OCI-LY1 (cell line): ENCODE measurements around the gene TMEM255A.

Experiments
- H2AFZ ChIP-seq: fragments of 200-600 bp; sonication (generic), shearing (Covaris generic); 2 replicates; pipeline ENCODE4 v1.6.0; 2014; ENCODE audit warnings: antibody characterized with exemption, mild to moderate bottlenecking, low read length
- H3F3A ChIP-seq: fragments of 200-600 bp; sonication (generic), shearing (Covaris generic); 2 replicates; pipeline ENCODE4 v1.6.0; 2014; ENCODE audit warnings: mild to moderate bottlenecking, antibody characterized with exemption, low read length, moderate library complexity; ENCODE audit not compliant: insufficient read depth
- H3K27ac ChIP-seq: fragments of 200-600 bp; sonication (generic); 2 replicates; pipeline ENCODE4 v1.5.1; 2014; ENCODE audit warnings: low read length, mixed run types, mild to moderate bottlenecking, low read depth; ENCODE audit not compliant: poor library complexity, severe bottlenecking
- H3K27me3 ChIP-seq: fragments of 200-600 bp; sonication (generic); 2 replicates; pipeline ENCODE4 v1.6.0; 2014; ENCODE audit warnings: antibody characterized with exemption, mild to moderate bottlenecking, low read length, moderate library complexity; ENCODE audit not compliant: insufficient read depth
- H3K36me3 ChIP-seq: fragments of 200-600 bp; sonication (generic); 2 replicates; pipeline ENCODE4 v1.6.1; 2014; ENCODE audit warnings: mild to moderate bottlenecking, antibody characterized with exemption, low read length, moderate library complexity, mixed read lengths; ENCODE audit not compliant: insufficient read depth
- H3K4me1 ChIP-seq: fragments of 200-600 bp; sonication (generic); 2 replicates; pipeline ENCODE4 v1.5.1; 2014; ENCODE audit warnings: mild to moderate bottlenecking, low read length, moderate library complexity; ENCODE audit not compliant: insufficient read depth, severe bottlenecking
- H3K4me2 ChIP-seq: fragments of 200-600 bp; sonication (generic), shearing (Covaris generic); 2 replicates; pipeline ENCODE4 v1.6.1; 2014; ENCODE audit warnings: low read length
- H3K4me3 ChIP-seq: fragments of 200-600 bp; sonication (generic); 2 replicates; pipeline ENCODE4 v1.5.1; 2014; ENCODE audit warnings: low read length, low read depth, mild to moderate bottlenecking, mixed read lengths; ENCODE audit not compliant: poor library complexity, severe bottlenecking
- H3K79me2 ChIP-seq: fragments of 200-600 bp; shearing (Covaris generic); 2 replicates; pipeline ENCODE4 v1.6.1; 2016; ENCODE audit warnings: mixed run types, low read length, mixed read lengths; ENCODE audit not compliant: insufficient read depth
- H3K9ac ChIP-seq: fragments of 200-600 bp; sonication (generic), shearing (Covaris generic); 2 replicates; pipeline ENCODE4 v1.6.1; 2014; ENCODE audit warnings: mild to moderate bottlenecking, low read length, mixed read lengths
- H3K9me2 ChIP-seq: fragments of 200-600 bp; sonication (generic), shearing (Covaris generic); 2 replicates; pipeline ENCODE4 v1.6.1; 2014; ENCODE audit warnings: low read depth, mild to moderate bottlenecking, low read length, mixed read lengths
- H3K9me3 ChIP-seq: fragments of 200-600 bp; shearing (Covaris generic); 2 replicates; pipeline ENCODE4 v1.6.1; 2014; ENCODE audit warnings: low read length, mixed read lengths
- H4K20me1 ChIP-seq: fragments of 200-600 bp; sonication (generic), shearing (Covaris generic); 2 replicates; pipeline ENCODE4 v1.6.0; 2016; ENCODE audit warnings: mild to moderate bottlenecking, low read length; ENCODE audit not compliant: insufficient read depth
- EZH2 ChIP-seq: fragments of 200-600 bp; sonication (generic), shearing (Covaris generic); IDR thresholded peaks from 2 replicates; pipeline ENCODE4 v1.8.0; 2017; ENCODE audit warnings: borderline replicate concordance, mixed run types, mild to moderate bottlenecking, antibody characterized with exemption, low read length, moderate library complexity, mixed read lengths
- TF ChIP-seq, protein P1 (sequence below): fragments of 200-600 bp; sonication (generic), shearing (Covaris generic); IDR thresholded peaks from 2 replicates; pipeline ENCODE4 v1.5.1; 2017; ENCODE audit warnings: mild to moderate bottlenecking, antibody characterized with exemption, low read length, moderate library complexity, mixed read lengths

The TMEM255A gene

GRCh38 chrX:120250522-120251271, 60.6 kb downstream of the TMEM255A start, which contains the start of gene ZBTB33:
TSS of gene ZBTB33 (plus strand) at chrX:120250812. CDS start at chrX:120253416, 2,604 bp downstream.
- TF ChIP-seq, protein P1, sequence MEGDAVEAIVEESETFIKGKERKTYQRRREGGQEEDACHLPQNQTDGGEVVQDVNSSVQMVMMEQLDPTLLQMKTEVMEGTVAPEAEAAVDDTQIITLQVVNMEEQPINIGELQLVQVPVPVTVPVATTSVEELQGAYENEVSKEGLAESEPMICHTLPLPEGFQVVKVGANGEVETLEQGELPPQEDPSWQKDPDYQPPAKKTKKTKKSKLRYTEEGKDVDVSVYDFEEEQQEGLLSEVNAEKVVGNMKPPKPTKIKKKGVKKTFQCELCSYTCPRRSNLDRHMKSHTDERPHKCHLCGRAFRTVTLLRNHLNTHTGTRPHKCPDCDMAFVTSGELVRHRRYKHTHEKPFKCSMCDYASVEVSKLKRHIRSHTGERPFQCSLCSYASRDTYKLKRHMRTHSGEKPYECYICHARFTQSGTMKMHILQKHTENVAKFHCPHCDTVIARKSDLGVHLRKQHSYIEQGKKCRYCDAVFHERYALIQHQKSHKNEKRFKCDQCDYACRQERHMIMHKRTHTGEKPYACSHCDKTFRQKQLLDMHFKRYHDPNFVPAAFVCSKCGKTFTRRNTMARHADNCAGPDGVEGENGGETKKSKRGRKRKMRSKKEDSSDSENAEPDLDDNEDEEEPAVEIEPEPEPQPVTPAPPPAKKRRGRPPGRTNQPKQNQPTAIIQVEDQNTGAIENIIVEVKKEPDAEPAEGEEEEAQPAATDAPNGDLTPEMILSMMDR, result peak; percentile 55
- no peak for TF ChIP-seq EZH2
- Histone ChIP-seq H4K20me1 (no peaks in the 10 kb centered on the region), H3K4me1 (peaks cover 10% of the 10 kb centered on the region), H3K9me3 (no peaks in the 10 kb centered on the region), H3K36me3 (peaks cover 31% of the 10 kb centered on the region), H3K79me2 (peaks cover 21% of the 10 kb centered on the region), H3F3A (no peaks in the 10 kb centered on the region), H3K27me3 (no peaks in the 10 kb centered on the region), H3K4me3 (peak within 1 kb of the TSS; percentile 95), H3K4me2 (peak within 1 kb of the TSS; percentile 93), H2AFZ (peak within 1 kb of the TSS; percentile 63; the same call in 1 of the 2 replicates), H3K27ac (peak within 1 kb of the TSS; percentile 76), H3K9ac (peak within 1 kb of the TSS; percentile 93), H3K9me2 (no peaks in the 10 kb centered on the region)

GRCh38 chrX:120244735-120245498, 66.3 kb downstream of the TMEM255A start:
- Histone ChIP-seq H3K9me2 (no peaks in the 10 kb centered on the region), H3K9ac (peak overlapping the region; percentile 78)

DNA sequence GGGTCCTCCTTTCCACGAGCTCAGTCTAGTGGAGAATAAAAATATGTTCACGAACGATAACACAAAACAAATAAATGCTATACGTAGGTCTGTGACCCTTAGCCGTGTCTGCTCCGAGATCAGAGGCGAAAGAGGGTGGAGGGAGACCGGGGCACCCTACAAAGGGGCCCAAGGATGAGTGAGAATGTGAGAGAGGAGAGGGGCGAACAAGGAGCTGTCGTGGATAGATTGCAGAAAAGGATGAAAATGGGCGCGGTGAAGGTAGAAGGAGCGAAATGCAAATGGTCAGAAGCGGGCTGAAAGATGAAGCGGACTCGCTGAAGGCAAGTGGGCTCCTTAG, 66.9 kb downstream of the TMEM255A start:
- H3K27me3 ChIP-seq, result no peaks in the 10 kb centered on the region
- peak overlapping the region; percentile 88 for H3K4me3 ChIP-seq
- peaks cover 16% of the 10 kb centered on the region for H3K4me1 ChIP-seq
- H2AFZ ChIP-seq, result no peak overlapping the region
- H3K4me2 ChIP-seq, result peak overlapping the region; percentile 74
- no peaks in the 10 kb centered on the region for H3F3A ChIP-seq
- TF ChIP-seq, protein P1, result no peak
- no peak for TF ChIP-seq EZH2
- H3K9ac ChIP-seq, result peak overlapping the region; percentile 78
- H3K36me3 ChIP-seq, result no peaks in the 10 kb centered on the region
- H4K20me1 ChIP-seq, result no peaks in the 10 kb centered on the region
- no peaks in the 10 kb centered on the region for H3K9me2 ChIP-seq
- H3K9me3 ChIP-seq, result no peaks in the 10 kb centered on the region
- H3K27ac ChIP-seq, result no peak overlapping the region
- peaks cover 6% of the 10 kb centered on the region; the same call in 1 of the 2 replicates for H3K79me2 ChIP-seq

More at GRCh38 chrX:120244735-120245498, 66.3 kb downstream of the TMEM255A start:
- Histone ChIP-seq H2AFZ (peak overlapping the region; percentile 94; the same call in 1 of the 2 replicates), H3K4me3 (peak overlapping the region; percentile 88), H3F3A (no peaks in the 10 kb centered on the region), H4K20me1 (no peaks in the 10 kb centered on the region), H3K27ac (peak overlapping the region; percentile 6), H3K79me2 (peaks cover 6% of the 10 kb centered on the region; the same call in 1 of the 2 replicates), H3K27me3 (no peaks in the 10 kb centered on the region), H3K4me2 (peak overlapping the region; percentile 74), H3K36me3 (no peaks in the 10 kb centered on the region), H3K4me1 (peaks cover 17% of the 10 kb centered on the region), H3K9me3 (no peaks in the 10 kb centered on the region)
- no peak for TF ChIP-seq EZH2
- TF ChIP-seq, protein P1, result no peak
